Keratinocyte (primary cell): ENCODE results near the gene BDKRB2.

Source experiments
- CTCF ChIP-seq, 3 experiments: IDR thresholded peaks in 1 of 3; conservative IDR thresholded peaks in 1 of 3; optimal IDR thresholded peaks in 1 of 3; 2 replicates in 2 of 3; 3 replicates in 1 of 3; pipeline versions ENCODE3 to v1.5.1; 2011; ENCODE audit warnings: low read length in 3 of 3, mild to moderate bottlenecking in 3 of 3, moderate library complexity in 2 of 3, control low read depth in 1 of 3, inconsistent platforms in 1 of 3; ENCODE audit not compliant: insufficient read depth in 2 of 3; ENCODE audit errors: extremely low read depth in 1 of 3
- EZH2 ChIP-seq: IDR thresholded peaks from one replicate; pipeline ENCODE4 v1.6.1; 2012; ENCODE audit warnings: inconsistent platforms, mild to moderate bottlenecking, low read length, moderate library complexity

- TF ChIP-seq CTCF (optimal IDR thresholded peaks at IDR 0.05 in 1 of 3, IDR thresholded peaks at IDR 0.05 in 1 of 3, conservative IDR thresholded peaks at IDR 0.05 in 1 of 3; ENCODE audit: extremely low read depth in 1 of 3, insufficient read depth in 2 of 3, low read length in 3 of 3) (no peak), EZH2 (no peak)
Measured at GRCh38 chr14:96164861-96165490, 39.7 kb upstream of the BDKRB2 start.
